SW480 (cell line): Measurements from ENCODE around the gene DCX.
A peak's percentile ranks its signal among the peaks of the same experiment; 100 is the strongest.

Experiments used
- DNase-seq: peaks from one replicate; pipeline ENCODE4 v3.0.0-alpha.2; 2016; ENCODE audit warnings: low spot score

Gene DCX

DNA sequence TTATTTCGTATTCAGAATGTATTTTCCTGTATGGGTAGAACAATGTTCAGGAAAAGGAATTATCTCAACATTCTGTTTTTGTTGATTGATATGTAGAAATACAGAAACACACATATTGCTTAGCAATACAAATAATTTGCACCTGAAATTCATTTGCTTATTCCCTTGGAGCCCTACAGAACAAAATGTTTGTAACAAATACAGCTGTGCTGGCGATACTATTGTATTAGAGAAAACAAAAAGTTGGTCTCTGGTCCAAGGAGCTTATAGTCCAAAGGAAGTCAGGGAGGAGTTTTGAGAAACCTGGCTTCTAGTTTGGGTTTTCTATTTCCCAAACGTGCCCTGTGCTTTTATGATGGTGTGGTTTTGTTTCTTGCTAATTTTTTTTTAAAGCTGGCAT is 104.0 kb downstream of the DCX start:
- DNase-seq: no peak

DNA sequence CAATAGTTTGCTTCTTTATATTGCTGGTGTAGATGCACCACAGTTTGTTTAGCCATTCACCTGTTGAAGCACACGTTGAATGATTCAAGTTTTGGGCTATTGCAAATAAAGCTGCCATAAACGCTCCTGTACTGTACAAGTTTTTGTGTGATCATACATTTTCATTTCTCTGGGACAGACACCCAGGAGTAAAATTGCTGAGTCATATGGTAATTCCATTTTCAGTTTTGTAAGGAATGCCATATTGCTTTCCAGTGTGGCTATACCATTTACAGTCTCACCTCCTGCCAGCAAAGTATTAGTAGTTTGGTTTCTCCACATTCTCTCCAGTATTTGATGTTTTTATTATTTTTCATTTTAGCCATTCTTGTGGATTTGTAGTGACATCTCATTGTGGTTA is 109.7 kb downstream of the DCX start:
- no peak for DNase-seq

- DNase-seq: no peak
Measured at GRCh38 chrX:111288841-111289240, 123.2 kb downstream of the DCX start.

GRCh38 chrX:111284631-111285293 is 127.2 kb downstream of the DCX start:
- peak; percentile 72 for DNase-seq

DNA sequence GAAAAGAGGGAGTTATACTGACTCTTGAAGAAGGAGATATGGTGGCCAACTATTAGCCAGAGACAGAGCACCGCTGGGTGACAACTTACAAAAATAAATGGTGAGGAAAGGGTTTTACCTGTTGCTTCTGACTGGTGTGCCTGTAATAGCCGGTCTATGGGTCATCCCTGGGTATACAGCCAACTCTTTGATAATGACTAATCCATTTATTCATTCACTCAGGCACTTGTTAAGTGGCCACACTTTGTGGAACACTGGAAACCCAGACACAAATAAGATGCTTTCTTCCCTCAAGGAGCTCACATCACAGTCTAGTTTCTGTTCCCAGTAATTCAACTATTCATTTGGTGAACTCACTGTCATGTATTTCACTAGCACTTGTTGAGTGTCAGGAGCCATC is 128.5 kb downstream of the DCX start:
- no peak for DNase-seq

- DNase-seq: no peak
Measured at GRCh38 chrX:111282991-111283390, 129.0 kb downstream of the DCX start.

GRCh38 chrX:111282139-111282538 is 129.9 kb downstream of the DCX start:
- no peak for DNase-seq

- DNase-seq: peak; percentile 24
Measured at GRCh38 chrX:111270339-111270738, 141.7 kb downstream of the DCX start, which contains the start of gene CAPN6. TSS of gene CAPN6 (minus strand) at chrX:111270483. CDS start at chrX:111263936, 6,547 bp downstream.

DNA sequence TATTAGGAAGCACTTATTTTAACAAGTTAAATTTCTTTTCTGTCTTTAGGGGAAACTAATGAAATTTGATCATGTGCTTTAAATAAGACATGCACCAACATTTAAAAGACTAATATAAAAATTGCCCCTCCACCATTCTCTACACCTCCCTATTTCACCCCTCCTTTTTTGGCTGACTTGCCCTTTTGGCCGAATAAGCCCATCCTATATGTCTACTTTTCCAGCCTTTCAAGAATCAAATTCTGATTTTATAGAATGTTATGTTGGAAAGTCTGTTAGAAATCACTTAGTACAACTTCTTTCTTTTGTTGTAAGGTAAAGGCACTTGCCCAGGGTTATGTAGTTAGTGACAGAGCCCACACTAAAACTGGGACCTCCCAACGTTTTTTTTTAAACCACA is 143.5 kb downstream of the DCX start:
- DNase-seq: no peak

DNA sequence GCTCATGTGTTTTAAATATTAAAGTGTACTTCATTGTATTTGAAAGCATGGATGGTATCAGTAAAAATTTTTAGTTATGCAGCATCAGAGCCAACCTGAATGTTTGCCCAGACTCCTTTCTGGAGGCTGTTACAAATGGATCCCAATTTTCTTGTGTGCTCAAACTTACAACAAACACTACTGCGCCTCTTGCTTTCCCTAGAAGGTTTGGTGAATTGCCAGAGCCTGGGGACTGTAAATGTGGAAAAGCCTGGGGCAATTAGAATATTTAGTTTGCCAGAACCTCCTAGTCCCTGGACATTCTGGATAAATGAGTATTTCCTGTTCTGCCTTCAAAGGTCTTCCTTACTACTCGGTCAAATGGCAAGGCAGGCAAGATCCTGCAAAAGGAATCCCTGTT is 146.5 kb downstream of the DCX start:
- DNase-seq: no peak

- no peak for DNase-seq
Measured at GRCh38 chrX:111264385-111264784, 147.6 kb downstream of the DCX start.

DNA sequence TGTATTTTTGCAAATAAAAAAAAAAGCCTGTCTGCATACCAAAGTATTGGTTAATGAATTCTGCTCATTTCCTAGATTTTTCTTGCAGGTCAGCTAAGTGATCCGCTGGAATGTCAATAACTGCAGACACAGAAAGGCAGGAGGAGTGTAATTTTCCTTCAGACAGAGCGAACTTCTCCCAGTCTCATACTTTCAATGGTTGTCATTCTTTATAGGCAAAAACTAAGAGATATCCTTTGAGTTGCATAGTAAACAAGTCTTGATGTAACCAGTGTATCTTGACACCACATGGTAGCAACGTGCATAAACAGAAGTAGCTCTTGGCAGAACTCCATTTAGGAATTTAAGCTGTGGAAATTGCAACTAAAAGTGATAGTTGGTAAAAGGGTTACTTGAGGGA is 149.9 kb downstream of the DCX start:
- DNase-seq: no peak

- no peak for DNase-seq
Measured at GRCh38 chrX:111260451-111260850, 151.5 kb downstream of the DCX start.

DNA sequence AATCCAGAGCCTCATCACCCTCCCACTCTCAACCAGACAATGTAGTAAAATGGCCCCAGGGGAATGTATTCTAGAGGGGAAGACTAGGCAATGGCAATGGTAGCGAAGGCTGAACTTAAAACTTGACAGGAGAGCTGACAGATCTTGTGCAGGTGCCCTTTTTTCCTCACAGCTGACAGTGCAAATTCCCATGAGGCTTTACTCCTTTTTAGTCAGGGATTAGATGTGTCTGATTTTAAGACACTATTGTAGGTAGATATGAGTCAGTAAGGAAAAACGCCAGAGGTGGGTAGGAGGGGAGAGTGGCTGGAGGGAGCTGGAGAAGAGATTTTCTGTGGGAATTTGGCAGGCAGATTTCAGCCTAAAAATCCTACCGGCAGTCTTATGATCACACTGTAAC is 152.4 kb downstream of the DCX start:
- DNase-seq: no peak

- no peak for DNase-seq
Measured at GRCh38 chrX:111257733-111258132, 154.3 kb downstream of the DCX start.

DNA sequence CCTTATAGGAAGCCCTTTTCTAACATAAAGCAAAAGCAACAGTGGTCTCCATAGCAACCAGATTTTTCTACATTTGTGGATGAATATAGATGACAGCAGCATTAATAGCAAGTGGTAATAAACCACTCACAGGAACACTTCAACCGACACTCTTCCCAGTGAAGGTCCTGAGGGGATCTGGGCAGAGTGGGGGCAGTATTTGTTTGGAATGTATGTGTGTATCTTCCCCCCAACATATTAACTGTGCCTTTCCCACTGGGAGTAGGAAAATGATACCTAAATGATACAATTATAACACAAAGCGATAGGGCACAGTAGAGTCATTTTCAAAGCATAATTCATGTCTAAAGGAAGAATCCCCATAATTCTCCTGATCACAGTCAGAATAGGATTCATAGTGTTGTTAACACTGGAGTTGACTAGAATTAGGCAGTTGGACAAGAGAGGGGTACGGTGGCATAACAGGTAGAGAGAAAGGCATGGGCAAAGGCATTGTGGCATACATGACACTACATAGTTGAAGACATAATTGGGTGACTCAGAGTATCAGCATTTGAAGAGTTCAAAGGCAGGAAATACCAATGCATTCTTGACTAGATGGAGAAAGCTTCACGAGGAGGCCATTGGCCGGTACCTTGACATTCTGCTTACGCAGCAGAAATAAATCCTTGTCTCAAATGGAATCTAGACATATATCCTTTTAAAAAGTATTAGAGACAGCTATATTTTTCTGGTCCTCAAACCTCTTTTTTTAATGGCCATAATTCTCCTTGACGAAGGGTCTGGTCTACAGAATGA is 156.9 kb downstream of the DCX start:
- DNase-seq: peak; percentile 65

GRCh38 chrX:111244235-111244750 is 167.7 kb downstream of the DCX start:
- DNase-seq: peak; percentile 9
